ENCODE data around the gene ARHGAP24.

The ARHGAP24 gene

GRCh38 chr4:85587952-85588351, 113.0 kb downstream of the ARHGAP24 start:
- DNase-seq, result no peak

GRCh38 chr4:85591406-85592098, 116.6 kb downstream of the ARHGAP24 start:
- DNase-seq, result no peak

GRCh38 chr4:85595098-85595775, 120.3 kb downstream of the ARHGAP24 start:
- DNase-seq, result no peak

- no peak for DNase-seq
Measured at GRCh38 chr4:85595796-85596559, 121.0 kb downstream of the ARHGAP24 start.

DNA sequence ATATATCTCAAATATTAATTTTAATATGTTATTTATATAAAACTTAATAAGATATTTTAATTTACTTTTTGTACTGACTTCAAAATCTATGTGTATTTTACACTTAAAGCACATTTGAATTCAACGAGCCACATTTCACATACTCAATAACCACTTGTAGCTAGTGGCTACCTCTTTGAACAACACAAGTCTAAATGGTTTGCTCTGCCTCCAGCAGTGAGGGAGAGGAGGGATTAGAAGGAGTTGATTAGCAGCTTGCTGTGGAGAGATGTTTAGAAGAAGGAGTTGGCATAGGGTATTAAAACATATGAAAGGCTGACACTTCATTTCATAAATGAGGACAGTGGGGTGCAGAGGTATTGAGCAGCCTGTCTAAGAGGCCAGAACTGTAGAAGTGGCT, 124.0 kb downstream of the ARHGAP24 start:
- no peak for DNase-seq

- no peak for DNase-seq
Measured at GRCh38 chr4:85600501-85600900, 125.6 kb downstream of the ARHGAP24 start.

GRCh38 chr4:85603437-85604336, 128.7 kb downstream of the ARHGAP24 start:
- no peak for DNase-seq

DNA sequence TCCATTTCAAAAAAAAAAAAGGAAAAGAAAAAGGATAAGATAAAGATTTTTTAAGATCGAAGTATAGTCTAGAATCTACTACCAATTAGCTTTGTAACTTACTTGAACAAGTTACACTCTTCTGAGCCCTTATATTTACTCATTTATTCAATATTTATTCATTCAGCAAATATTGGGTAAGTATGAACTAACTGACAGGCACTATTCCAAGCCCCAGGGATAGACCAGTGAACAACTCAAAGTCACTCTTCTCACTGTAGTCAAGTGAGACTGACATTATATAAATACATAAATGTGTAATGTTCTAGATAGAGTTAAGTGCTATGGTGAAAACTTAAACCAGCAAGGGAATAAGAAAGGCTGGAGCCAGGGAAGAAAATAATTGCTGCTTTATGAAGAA, 131.6 kb downstream of the ARHGAP24 start:
- DNase-seq, result no peak

DNA sequence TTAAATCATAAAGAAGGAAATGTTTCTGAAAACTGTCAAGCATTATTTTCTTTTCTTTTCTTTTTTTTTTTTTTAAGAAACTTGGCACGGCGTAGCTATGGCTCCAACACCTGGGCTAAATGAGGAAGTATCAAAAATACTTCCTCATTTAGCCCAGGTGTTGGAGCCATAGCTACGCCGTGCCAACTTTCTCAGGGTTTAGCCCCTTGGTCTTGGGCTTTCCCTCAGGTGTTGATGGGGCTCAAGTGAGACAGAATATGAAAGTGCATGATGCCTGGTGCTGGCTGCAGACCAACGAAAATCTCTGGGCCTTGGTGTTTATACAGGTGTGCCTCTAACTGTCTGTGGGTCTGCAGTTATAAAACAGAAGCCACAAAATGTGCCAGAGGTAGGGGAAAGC, 132.7 kb downstream of the ARHGAP24 start:
- DNase-seq, result no peak

DNA sequence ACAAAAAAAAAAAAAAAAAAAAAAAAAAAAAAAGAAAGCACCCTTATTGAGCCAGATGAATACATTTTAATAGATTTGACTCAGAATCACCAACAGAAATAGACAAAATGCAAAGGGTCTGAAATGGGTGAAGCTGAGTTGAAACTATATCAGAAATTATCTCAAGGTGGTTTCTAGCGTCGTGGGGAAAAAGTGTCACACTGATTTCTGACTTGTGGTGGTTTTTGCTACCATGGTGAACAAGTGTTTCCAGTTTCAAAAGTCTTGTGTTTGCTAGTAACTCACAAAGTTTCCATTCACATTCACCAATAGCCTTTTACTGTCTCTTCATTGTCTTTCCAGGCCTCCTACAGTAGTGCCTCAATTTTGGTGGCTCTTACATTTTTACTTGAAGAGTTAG, 135.5 kb downstream of the ARHGAP24 start:
- DNase-seq, result no peak

GRCh38 chr4:85611661-85612060, 136.7 kb downstream of the ARHGAP24 start:
- no peak for DNase-seq

GRCh38 chr4:85613901-85614300, 139.0 kb downstream of the ARHGAP24 start:
- no peak for DNase-seq

GRCh38 chr4:85615952-85616351, 141.0 kb downstream of the ARHGAP24 start:
- no peak for DNase-seq

DNA sequence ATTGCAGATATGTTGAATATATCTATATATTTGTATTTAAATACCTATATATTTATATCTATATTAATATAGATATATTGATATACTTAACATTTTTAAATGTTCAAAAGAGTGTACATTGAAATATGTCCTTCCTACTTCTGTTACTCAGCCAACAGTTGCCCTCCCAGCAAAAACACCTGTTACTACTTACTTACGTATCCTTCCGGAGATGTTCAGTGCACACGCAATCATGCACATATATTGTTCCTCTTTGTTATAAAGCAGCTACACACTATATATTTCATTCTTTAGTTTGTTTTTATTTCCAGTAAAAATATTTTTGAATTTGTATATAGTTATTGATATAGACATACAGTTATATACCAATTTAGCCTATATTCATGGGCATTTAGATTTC, 142.3 kb downstream of the ARHGAP24 start:
- no peak for DNase-seq

DNA sequence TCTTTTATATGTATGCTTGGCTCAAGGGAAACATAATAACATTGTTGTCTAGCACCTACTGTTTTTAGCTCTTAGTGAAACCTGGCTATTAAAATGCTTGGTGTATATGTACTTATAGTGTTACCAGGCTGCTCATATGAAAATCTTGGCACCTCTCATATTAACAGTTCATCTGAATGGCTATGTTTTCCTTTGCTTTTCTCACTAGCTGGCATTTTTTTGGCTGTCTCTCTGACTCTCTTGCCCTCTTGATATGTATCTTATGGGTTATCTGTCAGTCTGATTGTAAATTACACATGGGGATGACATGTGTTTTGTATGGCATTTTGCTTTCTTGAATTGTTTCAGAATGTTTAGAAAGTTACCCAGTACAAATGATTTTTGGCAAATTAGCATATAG, 158.0 kb downstream of the ARHGAP24 start:
- no peak for DNase-seq

DNA sequence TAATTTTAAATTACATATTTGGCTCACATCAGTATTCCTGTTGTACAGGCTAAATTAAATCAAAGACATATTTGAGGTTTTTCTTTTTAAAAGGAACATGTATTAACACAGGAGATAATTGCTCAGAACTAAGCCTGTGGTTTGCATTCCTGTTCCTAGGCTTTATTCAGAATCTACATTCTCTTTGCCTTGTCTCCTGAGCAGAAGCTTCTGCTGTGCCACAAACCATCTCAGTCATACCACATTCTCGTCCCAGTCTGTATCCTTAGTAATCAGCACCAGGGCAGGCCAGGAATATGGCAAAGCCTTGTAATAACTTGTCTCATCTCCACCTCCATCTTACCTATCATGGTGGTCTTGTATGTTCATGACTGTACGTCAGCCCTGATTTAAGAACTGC, 162.8 kb downstream of the ARHGAP24 start:
- no peak for DNase-seq

GRCh38 chr4:85639946-85640345, 165.0 kb downstream of the ARHGAP24 start:
- no peak for DNase-seq

DNA sequence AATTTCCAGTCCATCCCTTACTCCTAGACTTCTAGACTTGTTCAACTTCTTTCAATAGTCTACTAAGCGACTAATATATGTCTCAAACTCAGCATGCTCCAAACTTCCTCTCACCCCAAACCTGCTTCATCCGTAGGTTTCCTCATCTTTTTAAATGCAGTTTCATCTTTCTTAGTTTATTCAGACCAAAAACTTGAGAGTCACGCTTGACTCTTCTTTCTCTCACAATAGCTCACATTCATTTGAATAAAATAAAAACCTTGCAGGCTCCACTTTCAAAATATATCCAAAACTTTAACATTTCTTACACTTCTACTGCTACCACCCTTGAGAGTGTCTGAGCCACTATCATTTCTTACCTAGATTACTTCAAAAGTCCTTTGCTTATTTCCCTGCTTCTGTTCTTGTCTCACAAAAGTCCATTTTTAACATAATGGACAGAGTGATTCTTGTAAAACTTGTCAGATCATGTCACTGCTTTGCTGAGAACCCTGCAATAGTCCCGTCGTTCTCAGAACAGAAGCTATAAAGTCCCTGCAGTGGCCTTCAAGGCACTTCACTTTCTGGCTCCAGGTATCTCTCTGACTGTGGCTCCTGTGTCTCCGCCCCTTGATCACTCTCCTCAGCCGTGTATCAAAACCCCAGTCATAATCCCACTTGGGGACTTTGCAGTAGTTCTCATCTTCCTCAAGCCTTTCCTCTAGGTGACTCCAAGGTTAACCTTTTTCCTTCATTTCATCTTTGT, 167.6 kb downstream of the ARHGAP24 start:
- DNase-seq, result no peak

DNA sequence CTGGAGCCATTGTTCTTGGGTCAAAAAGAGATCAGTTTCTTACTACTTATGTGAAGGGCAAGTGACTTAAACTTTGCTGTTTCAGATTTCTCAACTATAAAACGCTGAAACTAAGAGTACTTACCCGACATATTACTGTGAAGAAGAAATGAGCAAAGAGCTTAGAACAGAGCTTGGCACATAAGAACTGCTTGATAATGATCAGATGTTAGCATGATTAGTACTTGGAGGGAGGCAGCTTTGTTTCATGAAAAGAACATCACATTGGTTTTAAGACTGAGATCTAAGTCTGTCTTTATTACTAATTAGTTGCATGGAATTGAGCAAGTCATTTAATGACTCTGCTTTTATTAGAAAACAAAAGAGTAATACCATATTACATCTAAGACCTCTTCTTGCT, 169.1 kb downstream of the ARHGAP24 start:
- DNase-seq, result no peak

DNA sequence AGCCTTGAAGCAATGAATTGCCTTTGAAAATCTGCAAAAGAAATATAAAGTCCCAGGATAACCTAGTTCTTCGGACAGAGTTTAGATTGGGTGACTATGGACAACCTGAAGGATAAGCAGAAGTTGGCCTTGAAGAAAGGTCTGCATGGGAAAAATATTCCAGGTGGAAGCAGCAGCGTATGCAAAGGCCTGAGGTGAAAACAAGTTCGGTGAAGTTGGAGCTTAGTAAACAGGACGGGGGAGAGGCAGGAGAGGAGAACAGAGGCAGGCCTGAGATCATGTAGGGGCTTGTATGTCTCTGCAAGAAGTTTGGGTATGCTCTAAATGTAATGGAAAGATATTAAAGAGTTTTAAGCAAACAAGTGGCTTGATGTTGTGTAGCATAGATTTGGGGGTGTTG, 176.0 kb downstream of the ARHGAP24 start:
- DNase-seq, result no peak

DNA sequence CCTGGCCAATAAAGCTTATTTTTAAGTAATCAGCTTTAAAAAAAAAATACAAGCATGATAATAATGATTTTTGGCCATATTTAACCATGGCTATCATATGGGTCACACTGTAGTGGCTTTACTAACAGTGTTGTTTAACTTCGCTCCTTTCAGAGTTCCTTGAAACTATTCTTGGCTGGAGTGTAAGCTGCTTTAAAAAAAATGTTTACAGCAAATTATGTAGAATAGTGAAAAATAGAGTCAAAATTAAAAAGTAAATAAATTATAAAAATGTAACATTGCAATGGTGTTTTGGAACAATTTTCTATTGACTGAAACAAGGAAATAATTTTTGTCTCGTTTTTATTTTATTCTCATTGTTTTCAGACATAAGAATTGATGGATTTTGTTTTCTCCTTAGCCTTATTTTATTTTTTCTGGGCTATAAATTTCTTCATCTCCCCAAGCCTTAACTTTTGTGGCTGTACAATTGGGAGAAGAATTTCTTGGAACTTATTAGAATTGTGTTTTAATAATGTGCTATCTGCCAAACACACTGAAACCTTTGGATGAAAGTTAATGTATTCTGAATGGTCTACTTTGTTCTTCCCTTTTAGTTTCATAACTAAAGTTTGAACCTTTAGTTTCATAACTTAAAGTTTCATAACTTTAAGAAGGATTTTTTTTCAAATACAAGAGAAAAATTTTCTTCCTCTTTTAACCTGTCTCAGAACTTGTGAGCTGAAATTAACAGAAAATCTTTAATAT, 182.0 kb downstream of the ARHGAP24 start:
- DNase-seq, result no peak
